ENCODE results near the gene SKIC8. TPM values are rescaled to one million over a fixed set of nuclear protein-coding genes. Genes with fewer than 3 reads are reported as not detected.

Gene SKIC8
- total RNA-seq, result 59.6 and 72.1 TPM in 2 replicates

DNA sequence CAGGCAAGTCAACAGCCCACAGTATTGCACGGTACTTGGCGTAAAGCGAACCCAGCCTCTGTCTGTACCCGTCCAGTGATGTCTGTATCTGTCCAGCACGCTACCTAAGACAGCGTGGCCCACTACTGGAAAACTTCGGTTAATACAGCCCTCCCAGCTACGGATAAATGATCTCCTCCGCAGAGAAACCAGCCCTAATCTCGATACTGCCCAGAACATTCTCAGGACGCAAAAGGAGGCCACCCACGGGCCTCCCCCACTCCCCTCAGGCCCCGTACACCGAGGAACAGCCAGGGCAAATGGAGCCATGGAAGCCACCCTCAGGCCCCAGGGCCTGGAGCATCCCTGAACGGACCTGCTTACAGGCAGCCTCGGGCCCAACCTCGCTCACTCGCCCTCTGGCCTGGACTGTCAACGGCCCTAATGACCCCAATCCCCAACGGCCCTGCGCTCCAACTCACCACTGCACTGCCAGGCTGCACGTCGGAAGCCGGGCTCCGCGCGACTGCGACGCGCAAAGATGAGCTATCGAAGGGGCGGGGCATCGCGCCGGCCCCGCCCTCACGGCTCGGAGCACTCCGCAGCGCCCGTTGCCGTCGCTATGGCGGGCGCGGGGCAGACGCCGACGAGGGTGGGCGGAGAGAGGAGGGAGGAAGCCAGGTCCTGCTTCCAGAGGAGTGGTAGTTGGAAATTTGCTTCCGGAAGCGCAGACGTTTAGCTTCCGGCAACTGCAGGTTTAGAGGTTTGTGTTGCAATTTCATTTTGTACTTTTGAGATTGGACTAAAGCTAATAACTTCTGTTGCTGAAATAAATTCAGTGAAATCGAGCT is at the start of gene SKIC8:
SKIC8 (minus strand) TSS at position 509 of the 830 bp plus-strand sequence. CDS start 3,923 bp downstream, outside the sequence.
- DNase-seq (ENCODE audit: low read depth), result peak; percentile 94
- TF ChIP-seq CTCF (IDR thresholded peaks at IDR 0.05; ENCODE audit: insufficient read depth, low read depth, low read length), result no peak
- peak within 1 kb of the TSS; percentile 100 for H3K4me3 ChIP-seq (ENCODE audit: low read depth, low read length)

- no peak for TF ChIP-seq CTCF (IDR thresholded peaks at IDR 0.05; ENCODE audit: insufficient read depth, low read depth, low read length)
- no peak for DNase-seq (ENCODE audit: low read depth)
- no peak overlapping the region for H3K4me3 ChIP-seq (ENCODE audit: low read depth, low read length)
These were observed 48.5 kb upstream of the SKIC8 start for GRCh38 chr15:78347586-78348543.

DNA sequence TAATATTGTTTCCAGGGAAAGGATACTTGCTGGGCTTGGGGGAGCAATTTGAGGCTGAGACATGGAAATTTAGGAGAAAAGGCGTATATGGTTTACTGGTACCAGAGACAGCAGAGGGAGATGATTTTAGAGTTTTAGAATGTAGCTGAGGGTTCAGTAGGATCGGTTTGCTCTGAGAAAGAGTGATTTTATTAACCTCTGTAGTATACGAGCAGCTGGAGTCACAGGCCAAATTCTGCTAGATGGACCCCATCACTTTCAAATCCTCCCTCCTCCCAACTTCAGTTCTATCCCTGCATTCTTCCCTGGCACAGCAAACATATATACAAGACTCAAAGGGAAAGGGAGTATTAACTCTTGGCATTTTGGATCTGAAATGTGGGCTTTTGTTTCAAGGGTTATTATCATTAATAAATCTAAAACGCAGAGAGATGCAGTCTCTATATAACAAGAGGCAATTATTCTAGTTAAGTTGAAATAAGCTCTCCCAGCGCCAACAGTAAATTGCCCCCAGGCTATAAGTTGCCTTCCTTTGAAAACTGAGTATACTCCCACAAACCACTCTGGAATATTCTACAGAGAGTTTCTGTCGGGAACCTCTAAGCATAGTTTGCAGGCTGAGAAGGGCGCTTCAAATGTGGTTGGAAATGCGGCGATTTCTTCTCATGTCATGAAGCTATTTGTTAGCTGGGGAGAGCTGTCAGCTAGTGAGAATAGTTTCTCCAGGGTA is 46.2 kb upstream of the SKIC8 start:
- DNase-seq (ENCODE audit: low read depth), result no peak
- no peak overlapping the region for H3K4me3 ChIP-seq (ENCODE audit: low read depth, low read length)
- no peak for TF ChIP-seq CTCF (IDR thresholded peaks at IDR 0.05; ENCODE audit: insufficient read depth, low read depth, low read length)

- DNase-seq (ENCODE audit: low read depth), result no peak
- H3K4me3 ChIP-seq (ENCODE audit: low read depth, low read length), result no peak overlapping the region
- no peak for TF ChIP-seq CTCF (IDR thresholded peaks at IDR 0.05; ENCODE audit: insufficient read depth, low read depth, low read length)
These were observed 44.1 kb upstream of the SKIC8 start for GRCh38 chr15:78343276-78344060.

- no peak overlapping the region for H3K4me3 ChIP-seq (ENCODE audit: low read depth, low read length)
- TF ChIP-seq CTCF (IDR thresholded peaks at IDR 0.05; ENCODE audit: insufficient read depth, low read depth, low read length), result no peak
- DNase-seq (ENCODE audit: low read depth), result no peak
These were observed 42.6 kb upstream of the SKIC8 start for GRCh38 chr15:78342021-78342420.

Measured in fibroblast of villous mesenchyme (primary cell).